Measurements from ENCODE around the gene MYO10.

The MYO10 gene

GRCh38 chr5:16695779-16696178, 240.3 kb downstream of the MYO10 start:
- no peak for DNase-seq

- no peak for DNase-seq
These were observed 242.2 kb downstream of the MYO10 start for GRCh38 chr5:16693879-16694278.

- no peak for DNase-seq
These were observed 244.4 kb downstream of the MYO10 start for GRCh38 chr5:16691731-16692130.

GRCh38 chr5:16690243-16690852, 245.7 kb downstream of the MYO10 start:
- DNase-seq: no peak

GRCh38 chr5:16687898-16688297, 248.2 kb downstream of the MYO10 start:
- DNase-seq: no peak

GRCh38 chr5:16685069-16685468, 251.0 kb downstream of the MYO10 start:
- no peak for DNase-seq

- no peak for DNase-seq
These were observed 254.2 kb downstream of the MYO10 start for GRCh38 chr5:16681876-16682275.

GRCh38 chr5:16679863-16680262, 256.2 kb downstream of the MYO10 start:
- DNase-seq: no peak

- no peak for DNase-seq
These were observed 256.9 kb downstream of the MYO10 start for GRCh38 chr5:16679190-16679589.

- DNase-seq: no peak
These were observed 260.3 kb downstream of the MYO10 start for GRCh38 chr5:16675806-16676205.

GRCh38 chr5:16674750-16675149, 261.3 kb downstream of the MYO10 start:
- no peak for DNase-seq

GRCh38 chr5:16673241-16674201, 262.6 kb downstream of the MYO10 start:
- DNase-seq: no peak

GRCh38 chr5:16671208-16671607, 264.9 kb downstream of the MYO10 start:
- no peak for DNase-seq

GRCh38 chr5:16669776-16670175, 266.3 kb downstream of the MYO10 start:
- no peak for DNase-seq

- no peak for DNase-seq
These were observed 267.5 kb downstream of the MYO10 start for GRCh38 chr5:16668631-16669030.

- no peak for DNase-seq
These were observed 267.9 kb downstream of the MYO10 start for GRCh38 chr5:16668194-16668593.

- DNase-seq: no peak
These were observed 269.1 kb downstream of the MYO10 start for GRCh38 chr5:16666883-16667398.

GRCh38 chr5:16666130-16666882, 269.8 kb downstream of the MYO10 start:
- no peak for DNase-seq

GRCh38 chr5:16665601-16666000, 270.5 kb downstream of the MYO10 start:
- DNase-seq: no peak

GRCh38 chr5:16664368-16664767, 271.7 kb downstream of the MYO10 start:
- no peak for DNase-seq

GRCh38 chr5:16663840-16664239, 272.2 kb downstream of the MYO10 start:
- DNase-seq: no peak

- no peak for DNase-seq
These were observed 274.4 kb downstream of the MYO10 start for GRCh38 chr5:16661713-16662112.

- DNase-seq: no peak
These were observed 275.1 kb downstream of the MYO10 start for GRCh38 chr5:16660982-16661381.

Data from GF-D8 (cell line).